ENCODE data around the gene MIA2.

Gene MIA2

GRCh38 chr14:39383741-39384140 lies 150.0 kb downstream of the MIA2 start:
- DNase-seq = no peak

GRCh38 chr14:39384177-39384576 lies 150.5 kb downstream of the MIA2 start:
- DNase-seq = no peak

GRCh38 chr14:39393289-39393688 lies 159.6 kb downstream of the MIA2 start:
- DNase-seq = no peak

GRCh38 chr14:39395555-39396254 lies 162.0 kb downstream of the MIA2 start:
- DNase-seq = no peak

GRCh38 chr14:39396448-39396847 lies 162.7 kb downstream of the MIA2 start:
- no peak for DNase-seq

GRCh38 chr14:39398382-39398781 lies 164.7 kb downstream of the MIA2 start:
- DNase-seq = no peak

- no peak for DNase-seq
Measured at GRCh38 chr14:39406560-39406959, 172.8 kb downstream of the MIA2 start.

- no peak for DNase-seq
Measured at GRCh38 chr14:39416072-39416471, 182.4 kb downstream of the MIA2 start.

- DNase-seq = no peak
Measured at GRCh38 chr14:39417014-39417413, 183.3 kb downstream of the MIA2 start.

- DNase-seq = no peak
Measured at GRCh38 chr14:39419272-39419671, 185.6 kb downstream of the MIA2 start.

- DNase-seq = no peak
Measured at GRCh38 chr14:39422243-39422642, 188.5 kb downstream of the MIA2 start.

- no peak for DNase-seq
Measured at GRCh38 chr14:39423793-39424192, 190.1 kb downstream of the MIA2 start.

GRCh38 chr14:39425947-39426346 lies 192.2 kb downstream of the MIA2 start:
- DNase-seq = no peak

- no peak for DNase-seq
Measured at GRCh38 chr14:39426605-39427004, 192.9 kb downstream of the MIA2 start.

GRCh38 chr14:39428118-39428517 lies 194.4 kb downstream of the MIA2 start:
- DNase-seq = no peak

GRCh38 chr14:39430762-39431415 lies 197.2 kb downstream of the MIA2 start:
- peak in 2 of 58 donors; percentile 9 to 22 for DNase-seq

- DNase-seq = peak in 25 of 58 donors; percentile 26 to 66 (median 53)
Measured at GRCh38 chr14:39431416-39432178, 197.9 kb downstream of the MIA2 start.

- DNase-seq = peak; percentile 80 to 99 (median 96)
Measured at GRCh38 chr14:39432179-39432618, 198.5 kb downstream of the MIA2 start, which contains the start of gene FBXO33. Gene FBXO33 (minus strand): TSS chr14:39432433. CDS start chr14:39432162, 271 bp downstream.

GRCh38 chr14:39432619-39433451 lies 199.1 kb downstream of the MIA2 start:
- peak in 52 of 58 donors; percentile 9 to 97 (median 88) for DNase-seq

GRCh38 chr14:39433452-39433813 lies 199.7 kb downstream of the MIA2 start:
- no peak for DNase-seq

GRCh38 chr14:39434401-39434800 lies 200.7 kb downstream of the MIA2 start:
- DNase-seq = peak in 1 of 58 donors; percentile 28
